Peyer's patch (tissue), 4 donors: ENCODE measurements around the gene TBX15. TPM values are rescaled to one million over a fixed set of nuclear protein-coding genes. Genes with fewer than 3 reads are reported as not detected.

Experiments
- DNase-seq, 3 donors: peaks; one replicate each; pipeline ENCODE4 v3.0.0-alpha.2; 2017 to 2019
- H3K27ac ChIP-seq, 4 donors: fragments of 200-600 bp; sonication (generic); one replicate each; pipeline ENCODE4 v1.5.1; 2016 to 2019
- H3K27me3 ChIP-seq, 2 donors: fragments of 200-600 bp; sonication (generic); one replicate each; pipeline ENCODE4 v1.5.1; 2019
- H3K36me3 ChIP-seq, 3 donors: fragments of 200-600 bp; sonication (generic); one replicate each; pipeline ENCODE4 v1.5.1; 2016 to 2019
- H3K4me1 ChIP-seq, 4 donors: fragments of 200-600 bp; sonication (generic); one replicate each; pipeline ENCODE4 v1.5.1; 2016 to 2019
- H3K4me3 ChIP-seq, 4 donors: fragments of 200-600 bp; sonication (generic); 1 replicate in 3 of 4; 2 replicates in 1 of 4; pipeline ENCODE4 v1.5.1; 2016 to 2019; ENCODE audit warnings: mild to moderate bottlenecking in 1 of 4
- H3K9me3 ChIP-seq, 4 donors: fragments of 200-600 bp; sonication (generic); one replicate each; pipeline ENCODE4 v1.5.1; 2016 to 2019; ENCODE audit warnings: mild to moderate bottlenecking in 1 of 4
- POLR2A ChIP-seq, 2 donors: fragments of 450-650 bp; IDR thresholded peaks; one replicate each; pipeline ENCODE4 v1.5.1; 2017; ENCODE audit warnings: antibody characterized with exemption in 2 of 2, mild to moderate bottlenecking in 2 of 2, moderate library complexity in 2 of 2
- total RNA-seq, 4 donors: library from RNA; depleted of rRNA; stranded (reverse); fragments of >200 nt; gene quantifications; one replicate each; pipeline ENCODE4 v1.1.0, GENCODE V29; 2016
- TF ChIP-seq, protein P1 (sequence below), 6 experiments: fragments of 450-650 bp in 4 of 6; fragments of 200-600 bp in 2 of 6; sonication (generic) in 1 of 6; IDR thresholded peaks; one replicate each; pipeline ENCODE4 v1.5.1; 2017 to 2019; ENCODE audit warnings: antibody characterized with exemption in 6 of 6, mild to moderate bottlenecking in 3 of 6, moderate library complexity in 1 of 6

The TBX15 gene
- total RNA-seq, 4 donors from 2014 or later = 0.40 to 3.3 TPM; not detected in 2

DNA sequence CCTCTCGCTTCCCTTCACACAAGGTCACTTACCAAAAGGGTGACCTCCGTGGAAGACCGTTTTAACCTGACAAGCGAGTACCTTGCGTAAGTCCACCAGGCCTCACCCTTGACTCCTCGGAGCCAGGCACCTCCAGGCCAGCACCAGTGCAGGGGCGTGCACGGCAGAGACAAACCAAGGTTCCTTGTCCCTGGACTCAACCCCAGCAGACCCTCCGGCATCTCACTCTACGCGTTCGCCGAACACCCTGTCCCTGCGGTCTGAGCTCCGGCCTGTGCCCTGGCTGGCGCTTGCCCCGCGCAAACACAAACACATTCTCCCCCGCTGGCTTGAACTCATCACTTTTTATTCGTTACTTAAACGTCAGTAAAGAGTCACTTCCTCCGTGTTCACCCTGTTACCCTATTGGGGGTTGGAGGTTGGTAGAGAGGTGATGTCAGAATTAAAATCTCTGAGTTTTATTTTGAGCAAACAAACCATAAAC is 4.5 kb downstream of the TBX15 start:
- Histone ChIP-seq H3K27me3 (peaks cover 0 to 88% of the 10 kb centered on the region in 2 donors), H3K36me3 (no peaks in the 10 kb centered on the region), H3K4me3 (no peak overlapping the region), H3K27ac (no peak overlapping the region), H3K9me3 (peaks cover 0 to 25% (median 0%) of the 10 kb centered on the region in 4 donors), H3K4me1 (peaks cover 0 to 47% (median 0%) of the 10 kb centered on the region in 4 donors)
- no peak for DNase-seq
- TF ChIP-seq POLR2A (IDR thresholded peaks at IDR 0.05) = no peak
- TF ChIP-seq, protein P1, sequence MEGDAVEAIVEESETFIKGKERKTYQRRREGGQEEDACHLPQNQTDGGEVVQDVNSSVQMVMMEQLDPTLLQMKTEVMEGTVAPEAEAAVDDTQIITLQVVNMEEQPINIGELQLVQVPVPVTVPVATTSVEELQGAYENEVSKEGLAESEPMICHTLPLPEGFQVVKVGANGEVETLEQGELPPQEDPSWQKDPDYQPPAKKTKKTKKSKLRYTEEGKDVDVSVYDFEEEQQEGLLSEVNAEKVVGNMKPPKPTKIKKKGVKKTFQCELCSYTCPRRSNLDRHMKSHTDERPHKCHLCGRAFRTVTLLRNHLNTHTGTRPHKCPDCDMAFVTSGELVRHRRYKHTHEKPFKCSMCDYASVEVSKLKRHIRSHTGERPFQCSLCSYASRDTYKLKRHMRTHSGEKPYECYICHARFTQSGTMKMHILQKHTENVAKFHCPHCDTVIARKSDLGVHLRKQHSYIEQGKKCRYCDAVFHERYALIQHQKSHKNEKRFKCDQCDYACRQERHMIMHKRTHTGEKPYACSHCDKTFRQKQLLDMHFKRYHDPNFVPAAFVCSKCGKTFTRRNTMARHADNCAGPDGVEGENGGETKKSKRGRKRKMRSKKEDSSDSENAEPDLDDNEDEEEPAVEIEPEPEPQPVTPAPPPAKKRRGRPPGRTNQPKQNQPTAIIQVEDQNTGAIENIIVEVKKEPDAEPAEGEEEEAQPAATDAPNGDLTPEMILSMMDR (IDR thresholded peaks at IDR 0.05) = no peak

DNA sequence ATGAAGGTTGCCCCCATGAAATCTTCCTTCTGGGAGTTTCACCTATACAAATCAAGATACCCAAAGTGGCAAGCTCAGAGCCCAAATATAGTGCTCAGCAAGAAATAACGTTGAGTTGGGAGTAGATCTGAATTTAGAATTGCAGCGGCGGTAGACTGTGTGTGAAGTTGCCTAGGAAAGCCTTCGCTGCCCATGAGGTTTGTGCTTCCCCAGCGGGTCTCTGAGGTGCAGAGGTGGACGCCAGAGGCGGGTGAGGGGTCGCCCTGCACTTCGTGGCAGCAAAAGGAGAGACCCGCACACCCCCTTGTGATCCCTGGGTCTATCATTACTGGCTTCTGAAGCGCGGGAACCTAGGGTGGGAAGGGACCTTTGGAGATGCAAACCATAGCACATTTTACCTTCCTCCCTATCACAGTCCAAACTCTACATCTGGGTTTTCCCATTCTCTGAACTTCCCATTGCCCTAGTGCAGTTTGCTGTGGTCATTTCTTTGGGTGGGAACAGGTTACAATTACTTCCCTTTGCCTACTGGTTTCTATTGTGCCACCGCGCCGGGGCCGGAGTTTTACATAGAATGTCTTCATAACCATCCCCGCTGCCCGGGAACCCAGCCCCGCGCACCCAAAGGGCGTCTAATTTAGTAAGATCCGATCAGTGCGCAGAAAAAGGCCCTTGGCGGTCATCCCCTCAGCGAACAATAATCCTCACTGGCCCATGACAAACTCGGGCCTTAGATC is 5.2 kb downstream of the TBX15 start:
- H3K4me1 ChIP-seq = peaks cover 0 to 42% (median 0%) of the 10 kb centered on the region in 4 donors
- peaks cover 0 to 25% (median 0%) of the 10 kb centered on the region in 4 donors for H3K9me3 ChIP-seq
- no peak overlapping the region for H3K27ac ChIP-seq
- DNase-seq = no peak
- TF ChIP-seq POLR2A (IDR thresholded peaks at IDR 0.05) = no peak
- TF ChIP-seq, protein P1 (IDR thresholded peaks at IDR 0.05) = no peak
- H3K36me3 ChIP-seq = no peaks in the 10 kb centered on the region
- peaks cover 0 to 83% of the 10 kb centered on the region in 2 donors for H3K27me3 ChIP-seq
- no peak overlapping the region for H3K4me3 ChIP-seq

DNA sequence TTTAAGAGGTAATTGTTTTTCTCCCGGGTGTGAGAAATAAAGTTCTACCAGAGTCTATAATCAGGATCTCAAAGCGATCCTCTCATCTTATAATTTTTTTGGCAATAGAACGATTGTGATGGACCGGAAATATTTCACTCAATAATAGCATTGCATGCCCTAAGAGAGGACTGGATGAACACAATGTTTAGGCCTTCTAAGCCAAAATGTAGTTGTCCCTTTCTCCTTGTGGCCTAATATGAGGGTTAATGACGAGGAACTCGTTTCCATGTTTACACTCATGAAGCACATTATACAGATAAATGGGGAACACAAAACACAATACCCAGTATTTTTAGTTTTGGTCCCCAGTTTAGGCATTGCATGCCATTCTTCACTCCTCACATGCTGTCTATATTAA is 5.9 kb downstream of the TBX15 start:
- DNase-seq = no peak
- H3K9me3 ChIP-seq = peaks cover 0 to 23% (median 0%) of the 10 kb centered on the region in 4 donors
- H3K4me3 ChIP-seq = no peak overlapping the region
- no peak overlapping the region for H3K27ac ChIP-seq
- no peaks in the 10 kb centered on the region for H3K36me3 ChIP-seq
- peaks cover 0 to 76% of the 10 kb centered on the region in 2 donors for H3K27me3 ChIP-seq
- no peak for TF ChIP-seq POLR2A (IDR thresholded peaks at IDR 0.05)
- TF ChIP-seq, protein P1 (IDR thresholded peaks at IDR 0.05) = no peak
- peaks cover 0 to 35% (median 0%) of the 10 kb centered on the region in 4 donors for H3K4me1 ChIP-seq

DNA sequence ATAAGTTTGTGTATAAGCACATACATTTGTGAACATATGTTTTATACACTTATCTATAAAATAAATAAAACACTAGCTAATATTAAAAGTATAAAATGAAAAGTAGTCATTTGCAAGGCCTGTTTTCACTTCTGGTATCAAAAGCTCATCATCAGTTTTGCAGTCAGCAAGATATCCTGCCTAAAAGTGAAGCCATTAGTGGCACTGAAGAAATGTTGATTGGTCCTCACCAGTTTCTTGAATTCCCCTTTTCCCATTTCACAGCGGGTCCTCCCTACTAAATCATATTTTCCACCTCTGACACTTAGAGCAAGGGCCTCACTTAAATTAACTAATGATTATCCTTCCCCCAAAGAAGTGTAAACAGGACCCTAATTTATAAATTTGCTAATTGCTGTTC is 6.7 kb downstream of the TBX15 start:
- Histone ChIP-seq H3K36me3 (no peaks in the 10 kb centered on the region), H3K4me3 (no peak overlapping the region), H3K27ac (no peak overlapping the region), H3K9me3 (peaks cover 0 to 20% (median 0%) of the 10 kb centered on the region in 4 donors), H3K27me3 (peaks cover 0 to 68% of the 10 kb centered on the region in 2 donors), H3K4me1 (peaks cover 0 to 30% (median 0%) of the 10 kb centered on the region in 4 donors)
- no peak for TF ChIP-seq POLR2A (IDR thresholded peaks at IDR 0.05)
- TF ChIP-seq, protein P1 (IDR thresholded peaks at IDR 0.05) = no peak
- no peak for DNase-seq

DNA sequence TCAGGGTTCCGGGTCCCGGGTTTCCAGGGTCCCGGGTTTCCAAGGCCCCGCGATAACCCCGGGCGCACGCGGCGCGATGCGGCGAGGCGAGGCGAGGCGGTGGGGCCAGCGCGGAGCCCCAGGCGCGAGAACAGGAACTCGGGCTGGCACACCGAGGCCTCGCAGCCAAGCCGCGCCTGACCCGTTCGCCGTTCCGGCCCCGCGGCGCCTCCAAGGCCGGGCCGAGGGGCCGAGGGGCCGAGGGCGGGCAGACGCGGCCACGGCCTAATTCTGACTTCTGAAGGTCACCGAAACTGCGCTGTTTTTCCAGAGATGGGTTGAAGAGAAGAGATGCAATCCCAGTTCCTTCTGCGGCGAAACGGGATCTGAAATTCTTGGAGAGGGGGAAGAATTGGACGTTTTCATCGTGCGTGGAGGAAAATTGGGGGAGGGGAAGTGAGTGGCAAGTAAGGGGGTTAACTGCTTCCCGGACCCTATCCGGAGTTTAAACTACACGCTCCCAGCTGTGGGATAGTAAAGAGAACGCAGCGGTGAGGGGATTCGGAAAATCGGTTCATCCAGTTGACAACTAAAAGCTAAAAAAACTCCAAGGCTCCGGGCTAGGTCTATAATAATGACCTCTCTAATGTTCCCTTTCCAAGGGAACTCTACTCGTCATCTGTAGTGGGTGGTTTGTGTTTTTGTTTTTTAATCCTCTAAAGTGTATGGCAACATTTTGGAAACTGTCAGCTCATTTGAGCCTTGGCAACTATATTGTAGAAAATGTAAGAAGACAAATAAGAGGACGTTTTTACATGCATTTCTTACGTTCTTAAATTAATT is 8.2 kb downstream of the TBX15 start:
- no peak for TF ChIP-seq POLR2A (IDR thresholded peaks at IDR 0.05)
- DNase-seq = no peak
- Histone ChIP-seq H3K27me3 (peaks cover 0 to 53% of the 10 kb centered on the region in 2 donors), H3K36me3 (no peaks in the 10 kb centered on the region), H3K9me3 (peaks cover 0 to 16% (median 0%) of the 10 kb centered on the region in 4 donors), H3K27ac (no peak overlapping the region), H3K4me3 (peak overlapping the region in 2 of 4 donors; percentile 4 to 14), H3K4me1 (peaks cover 0 to 18% (median 0%) of the 10 kb centered on the region in 4 donors)
